ENCODE data around the gene GAD1.

Gene GAD1

GRCh38 chr2:170896622-170897021 is 79.9 kb downstream of the GAD1 start:
- DNase-seq (ENCODE audit: low read depth in 1 of 2, low spot score in 1 of 2), result no peak
- H3K4me3 ChIP-seq (replicated peaks; ENCODE audit: insufficient read depth, low read length), result no peak overlapping the region
- no peaks in the 10 kb centered on the region for H3K27me3 ChIP-seq (ENCODE audit: insufficient read depth, poor library complexity, severe bottlenecking)
- TF ChIP-seq, protein P1, sequence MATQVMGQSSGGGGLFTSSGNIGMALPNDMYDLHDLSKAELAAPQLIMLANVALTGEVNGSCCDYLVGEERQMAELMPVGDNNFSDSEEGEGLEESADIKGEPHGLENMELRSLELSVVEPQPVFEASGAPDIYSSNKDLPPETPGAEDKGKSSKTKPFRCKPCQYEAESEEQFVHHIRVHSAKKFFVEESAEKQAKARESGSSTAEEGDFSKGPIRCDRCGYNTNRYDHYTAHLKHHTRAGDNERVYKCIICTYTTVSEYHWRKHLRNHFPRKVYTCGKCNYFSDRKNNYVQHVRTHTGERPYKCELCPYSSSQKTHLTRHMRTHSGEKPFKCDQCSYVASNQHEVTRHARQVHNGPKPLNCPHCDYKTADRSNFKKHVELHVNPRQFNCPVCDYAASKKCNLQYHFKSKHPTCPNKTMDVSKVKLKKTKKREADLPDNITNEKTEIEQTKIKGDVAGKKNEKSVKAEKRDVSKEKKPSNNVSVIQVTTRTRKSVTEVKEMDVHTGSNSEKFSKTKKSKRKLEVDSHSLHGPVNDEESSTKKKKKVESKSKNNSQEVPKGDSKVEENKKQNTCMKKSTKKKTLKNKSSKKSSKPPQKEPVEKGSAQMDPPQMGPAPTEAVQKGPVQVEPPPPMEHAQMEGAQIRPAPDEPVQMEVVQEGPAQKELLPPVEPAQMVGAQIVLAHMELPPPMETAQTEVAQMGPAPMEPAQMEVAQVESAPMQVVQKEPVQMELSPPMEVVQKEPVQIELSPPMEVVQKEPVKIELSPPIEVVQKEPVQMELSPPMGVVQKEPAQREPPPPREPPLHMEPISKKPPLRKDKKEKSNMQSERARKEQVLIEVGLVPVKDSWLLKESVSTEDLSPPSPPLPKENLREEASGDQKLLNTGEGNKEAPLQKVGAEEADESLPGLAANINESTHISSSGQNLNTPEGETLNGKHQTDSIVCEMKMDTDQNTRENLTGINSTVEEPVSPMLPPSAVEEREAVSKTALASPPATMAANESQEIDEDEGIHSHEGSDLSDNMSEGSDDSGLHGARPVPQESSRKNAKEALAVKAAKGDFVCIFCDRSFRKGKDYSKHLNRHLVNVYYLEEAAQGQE (IDR thresholded peaks at IDR 0.05; ENCODE audit: insufficient replicate concordance, low read depth), result no peak
- TF ChIP-seq POLR2AphosphoS5 (IDR thresholded peaks at IDR 0.05; ENCODE audit: low read depth) (no peak), GABPA (IDR thresholded peaks at IDR 0.05; ENCODE audit: low read depth) (no peak), CTCF (IDR thresholded peaks at IDR 0.05; ENCODE audit: insufficient read depth, low read length) (no peak), SPI1 (IDR thresholded peaks at IDR 0.05; ENCODE audit: borderline replicate concordance, low read depth) (no peak)
- H3K27ac ChIP-seq (replicated peaks), result no peak overlapping the region

DNA sequence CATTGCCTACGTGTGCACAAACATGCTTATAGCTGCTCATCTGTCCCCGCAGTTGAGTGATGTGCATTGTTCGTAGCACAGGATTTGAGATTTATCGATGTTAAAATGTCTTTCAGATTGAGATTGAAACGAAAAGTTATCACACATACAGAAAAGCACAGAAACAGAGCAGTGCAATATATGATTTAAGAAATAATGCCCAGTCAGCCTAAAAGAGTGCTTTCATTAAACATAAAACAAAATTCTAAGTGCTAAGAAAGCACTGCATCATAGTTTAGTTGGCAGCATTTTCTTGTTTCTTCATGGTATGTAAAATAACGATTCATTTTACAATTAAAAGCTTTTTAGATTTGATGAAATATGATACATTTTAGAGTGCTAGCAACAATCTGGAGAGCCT is 80.4 kb downstream of the GAD1 start:
- H3K27ac ChIP-seq (replicated peaks), result no peak overlapping the region
- H3K27me3 ChIP-seq (ENCODE audit: insufficient read depth, poor library complexity, severe bottlenecking), result no peaks in the 10 kb centered on the region
- H3K4me3 ChIP-seq (replicated peaks; ENCODE audit: insufficient read depth, low read length), result no peak overlapping the region
- no peak for DNase-seq (ENCODE audit: low read depth in 1 of 2, low spot score in 1 of 2)
- TF ChIP-seq CTCF (IDR thresholded peaks at IDR 0.05; ENCODE audit: insufficient read depth, low read length), result no peak

DNA sequence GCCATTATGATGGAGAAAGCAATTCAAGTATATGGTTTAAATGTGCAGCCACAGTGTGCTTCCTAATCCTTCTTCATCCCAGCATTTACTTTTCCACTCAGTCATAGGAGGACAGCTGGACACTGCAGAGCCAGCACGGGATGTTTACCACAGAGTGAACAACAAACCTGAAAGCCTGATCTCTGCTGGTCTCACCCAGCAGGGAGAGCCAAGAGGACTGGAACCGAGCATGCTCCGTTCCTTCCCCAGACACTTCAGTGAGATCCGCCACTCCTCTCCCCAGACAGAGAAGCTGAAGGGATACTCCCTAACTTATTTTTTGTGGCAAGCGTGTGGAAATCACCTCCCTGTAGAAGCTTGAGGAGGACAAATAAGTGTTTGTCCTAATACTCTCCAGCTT is 89.2 kb downstream of the GAD1 start:
- Histone ChIP-seq H3K27me3 (ENCODE audit: insufficient read depth, poor library complexity, severe bottlenecking) (no peaks in the 10 kb centered on the region), H3K27ac (replicated peaks) (no peak overlapping the region), H3K4me3 (replicated peaks; ENCODE audit: insufficient read depth, low read length) (no peak overlapping the region)
- DNase-seq (ENCODE audit: low read depth in 1 of 2, low spot score in 1 of 2), result no peak
- TF ChIP-seq CTCF (IDR thresholded peaks at IDR 0.05; ENCODE audit: insufficient read depth, low read length) (no peak), POLR2AphosphoS5 (IDR thresholded peaks at IDR 0.05; ENCODE audit: low read depth) (no peak), SPI1 (IDR thresholded peaks at IDR 0.05; ENCODE audit: borderline replicate concordance, low read depth) (no peak), GABPA (IDR thresholded peaks at IDR 0.05; ENCODE audit: low read depth) (no peak)
- TF ChIP-seq, protein P1 (IDR thresholded peaks at IDR 0.05; ENCODE audit: insufficient replicate concordance, low read depth), result no peak

Measured in HL-60 (cell line).